Subcutaneous preadipocyte (primary cell): ENCODE results near the gene IL27RA. TPM values are rescaled to one million over a fixed set of nuclear protein-coding genes. Genes with fewer than 3 reads are reported as not detected.

ENCODE experiments used
- total RNA-seq: library from RNA; depleted of rRNA; stranded (reverse); fragments of >200 nt; gene quantifications from 2 replicates; pipeline ENCODE4 v1.2.3, GENCODE V29; 2012

IL27RA gene
- 0.73 and 1.6 TPM in 2 replicates for total RNA-seq

DNA sequence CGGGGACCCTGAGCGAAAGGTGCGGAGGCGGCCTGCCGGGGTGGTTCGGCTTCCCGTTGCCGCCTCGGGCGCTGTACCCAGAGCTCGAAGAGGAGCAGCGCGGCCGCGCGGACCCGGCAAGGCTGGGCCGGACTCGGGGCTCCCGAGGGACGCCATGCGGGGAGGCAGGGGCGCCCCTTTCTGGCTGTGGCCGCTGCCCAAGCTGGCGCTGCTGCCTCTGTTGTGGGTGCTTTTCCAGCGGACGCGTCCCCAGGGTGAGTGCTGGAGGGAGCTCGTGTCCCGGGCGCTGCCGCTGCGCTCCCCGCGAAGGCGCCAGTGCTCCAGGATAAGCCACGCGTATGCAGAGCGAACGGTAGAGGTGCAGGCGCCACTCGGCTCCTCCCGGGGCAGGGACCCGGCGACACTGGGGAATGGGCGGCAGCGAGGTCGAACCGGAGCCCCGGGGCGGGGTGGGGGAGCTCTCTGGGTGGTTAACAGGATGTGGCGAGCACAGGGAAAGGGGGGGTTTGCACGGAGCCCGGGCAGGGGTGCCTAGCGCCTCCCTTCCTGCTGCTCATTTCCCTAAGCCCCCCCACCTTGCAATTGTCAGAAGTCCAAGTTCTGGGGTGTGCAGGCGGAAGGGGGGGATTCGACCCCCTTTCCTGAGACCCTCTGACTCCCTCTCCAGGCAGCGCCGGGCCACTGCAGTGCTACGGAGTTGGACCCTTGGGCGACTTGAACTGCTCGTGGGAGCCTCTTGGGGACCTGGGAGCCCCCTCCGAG, at the start of gene IL27RA:
TSS of gene IL27RA (plus strand) at position 44 of the 762 bp plus-strand sequence. CDS start at position 155, 111 bp downstream.

DNA sequence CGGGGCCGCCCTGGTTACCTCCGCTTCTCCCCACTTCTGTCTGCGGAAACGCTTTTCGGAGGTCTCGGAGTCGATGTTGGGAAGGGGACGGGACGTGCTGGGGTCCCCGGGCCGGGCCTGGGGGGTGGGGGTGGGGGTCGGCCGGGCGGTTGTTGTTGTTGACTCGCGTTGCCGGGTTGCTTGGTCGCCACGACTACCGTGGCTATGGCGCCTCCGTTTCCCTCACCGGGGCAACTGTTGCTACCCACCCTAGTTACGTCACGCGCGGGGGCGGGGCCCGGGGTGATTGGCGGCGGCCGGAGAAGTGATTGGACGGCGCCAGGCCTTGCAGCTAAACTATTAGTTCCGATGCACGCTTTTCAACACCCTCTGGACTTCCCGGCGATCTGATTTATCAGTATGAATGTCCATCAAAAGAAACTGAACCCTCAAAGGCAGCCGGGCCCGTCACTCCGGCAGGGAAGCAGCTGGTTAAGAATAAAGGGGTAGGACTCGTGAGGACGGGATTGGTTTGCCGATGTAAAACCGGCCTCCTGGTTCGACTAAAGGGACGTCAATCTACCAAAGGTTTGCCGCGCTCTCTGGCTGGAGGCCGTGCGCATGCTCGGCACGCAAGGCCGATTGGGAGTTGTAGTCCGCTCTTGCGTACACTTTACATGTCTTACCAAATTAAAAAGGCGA, 25.3 kb upstream of the IL27RA start, which contains the start of gene RFX1:
TSS of gene RFX1 (minus strand) at position 236 of the 681 bp plus-strand sequence. CDS start 12,477 bp downstream, outside the sequence.

DNA sequence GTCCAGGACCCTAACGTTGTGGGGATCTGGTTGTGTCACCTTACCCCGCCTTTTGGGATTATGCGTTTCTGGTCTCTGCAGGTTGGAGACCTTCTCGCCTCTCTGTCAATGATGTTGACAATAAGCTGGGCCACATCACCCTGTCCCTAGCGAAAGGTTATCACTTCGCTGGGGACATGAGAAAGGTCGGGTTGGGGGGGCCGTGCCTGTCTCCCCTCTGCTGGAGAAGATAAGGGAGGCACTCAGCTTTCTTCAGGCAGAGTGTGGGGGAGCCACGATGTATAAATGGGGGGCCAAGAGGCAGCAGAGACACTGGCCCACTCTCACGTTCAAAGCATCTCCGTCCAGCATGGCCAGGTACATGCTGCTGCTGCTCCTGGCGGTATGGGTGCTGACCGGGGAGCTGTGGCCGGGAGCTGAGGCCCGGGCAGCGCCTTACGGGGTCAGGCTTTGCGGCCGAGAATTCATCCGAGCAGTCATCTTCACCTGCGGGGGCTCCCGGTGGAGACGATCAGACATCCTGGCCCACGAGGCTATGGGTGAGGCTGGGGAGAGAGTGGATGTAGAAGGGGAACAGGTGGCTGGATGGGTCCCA, 3.6 kb upstream of the IL27RA start, which contains the start of gene RLN3:
TSS of gene RLN3 (plus strand) at position 293 of the 595 bp plus-strand sequence. CDS start at position 350, 57 bp downstream.

GRCh38 chr19:14061751-14062557, 30.4 kb downstream of the IL27RA start, which contains the start of gene PALM3:
PALM3 (minus strand) TSS chr19:14062076; CDS start chr19:14061980, 96 bp downstream.

DNA sequence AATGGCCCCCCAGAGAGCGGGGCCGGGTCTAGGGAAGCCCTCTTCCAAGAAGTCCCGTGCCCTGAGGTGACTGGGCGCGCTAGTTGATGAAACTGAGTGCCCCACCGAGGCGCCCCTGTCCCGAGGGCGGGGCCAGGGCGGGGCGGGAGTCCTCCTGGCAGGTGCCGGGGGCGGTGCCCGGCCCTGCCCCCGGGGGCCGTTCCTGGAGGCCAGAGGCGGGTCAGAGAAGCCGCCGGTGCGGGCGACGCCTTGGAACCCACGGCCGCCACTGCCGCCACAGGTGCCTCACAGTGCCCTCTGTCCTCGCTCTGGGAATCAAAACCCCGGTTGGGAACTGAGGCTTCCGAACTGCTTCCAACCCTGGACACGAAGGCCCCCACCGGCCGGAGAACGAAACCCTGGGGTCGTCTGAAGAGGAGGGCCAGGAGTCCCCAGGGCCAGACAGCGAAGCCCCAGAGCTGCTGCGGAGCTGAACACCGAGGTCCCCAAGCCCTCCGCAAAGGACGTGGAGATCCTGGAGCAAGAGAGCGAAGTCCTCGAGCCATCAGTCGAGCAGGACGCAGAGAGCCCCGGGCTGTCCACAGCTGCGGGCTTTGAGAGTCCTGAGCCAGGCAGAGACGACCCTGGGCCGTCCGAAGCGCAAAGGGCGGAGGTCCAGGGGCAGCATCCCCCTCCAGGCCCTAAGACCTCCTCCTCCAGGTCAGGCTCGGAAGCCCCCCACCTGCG, 41.1 kb downstream of the IL27RA start, which contains the start of gene MISP3:
TSS of gene MISP3 (plus strand) at position 252 of the 726 bp plus-strand sequence. CDS start 524 bp downstream, outside the sequence.

DNA sequence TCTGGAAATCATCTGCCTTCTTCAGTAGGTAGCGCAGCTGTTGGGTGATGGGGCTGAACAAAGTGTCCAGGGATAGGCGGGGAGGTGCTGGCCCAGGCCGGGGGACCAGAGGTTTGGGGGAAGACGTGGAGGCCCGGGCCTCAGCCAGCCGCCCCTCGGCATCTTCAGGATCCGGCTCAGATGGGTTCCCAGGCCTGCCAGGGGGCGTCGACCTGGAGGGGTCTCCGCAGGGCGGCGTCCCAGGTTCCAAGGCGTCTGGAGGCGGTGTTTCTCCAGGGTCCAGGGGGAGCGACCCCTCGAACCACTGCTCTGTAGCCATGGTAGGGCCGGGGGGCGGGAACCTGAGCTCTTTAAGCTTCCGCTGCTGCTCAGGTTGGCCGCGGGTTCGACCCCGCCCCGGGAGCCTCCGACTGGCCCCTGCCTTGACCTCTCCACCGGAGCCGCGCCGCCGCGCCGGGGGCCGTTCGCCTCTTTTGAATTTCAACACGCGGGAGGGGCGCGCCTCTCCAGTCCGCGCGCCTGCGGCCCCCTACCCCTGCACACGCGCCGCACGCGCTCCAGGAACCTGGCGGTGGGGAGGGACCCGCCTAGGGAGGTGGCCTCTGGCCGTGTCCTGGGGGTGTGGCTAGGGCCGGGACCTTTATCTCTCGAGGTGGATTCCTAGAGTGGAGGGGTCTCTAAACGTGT, 53.9 kb downstream of the IL27RA start, which contains the start of gene C19orf67:
TSS of gene C19orf67 (minus strand) at position 475 of the 687 bp plus-strand sequence. CDS start at position 319, 156 bp downstream.

GRCh38 chr19:14090509-14091080, 59.0 kb downstream of the IL27RA start, which contains the start of gene SAMD1:
SAMD1 (minus strand) TSS chr19:14090751.

Other genes starting within 250 kb of the IL27RA start
- 1.5 and 3.5 TPM in 2 replicates for gene ZSWIM4, start 236.3 kb upstream of the IL27RA start, total RNA-seq
- gene NANOS3, start 154.6 kb upstream of the IL27RA start, total RNA-seq: not detected in 2 replicates
- gene BRME1, start 125.6 kb upstream of the IL27RA start, total RNA-seq: 0.78 and 1.1 TPM in 2 replicates
- 10.3 and 13.1 TPM in 2 replicates for gene CC2D1A, start 125.6 kb upstream of the IL27RA start, total RNA-seq
- 0.20 and 0.73 TPM in 2 replicates for gene PODNL1, start 93.3 kb upstream of the IL27RA start, total RNA-seq
- 8.8 and 16.2 TPM in 2 replicates for gene DCAF15, start 79.3 kb upstream of the IL27RA start, total RNA-seq
- gene RFX1, start 25.4 kb upstream of the IL27RA start, total RNA-seq: 2.9 and 11.9 TPM in 2 replicates
- gene RLN3, start 3.6 kb upstream of the IL27RA start, total RNA-seq: not detected in 2 replicates
- gene PALM3, start 30.3 kb downstream of the IL27RA start, total RNA-seq: not detected in 2 replicates
- 0.39 and 0.73 TPM in 2 replicates for gene MISP3, start 41.0 kb downstream of the IL27RA start, total RNA-seq
- not detected in 2 replicates for gene C19orf67, start 54.0 kb downstream of the IL27RA start, total RNA-seq
- 18.4 and 32.3 TPM in 2 replicates for gene SAMD1, start 59.0 kb downstream of the IL27RA start, total RNA-seq
- 54.7 and 57.7 TPM in 2 replicates for gene PRKACA, start 86.0 kb downstream of the IL27RA start, total RNA-seq
- 14.3 and 17.6 TPM in 2 replicates for gene ASF1B, start 104.8 kb downstream of the IL27RA start, total RNA-seq
- 1.4 and 1.8 TPM in 2 replicates for gene ADGRL1, start 174.4 kb downstream of the IL27RA start, total RNA-seq